Thyroid gland (tissue), 4 donors: ENCODE results near the gene NEDD1. TPM values are rescaled to one million over a fixed set of nuclear protein-coding genes. Genes with fewer than 3 reads are reported as not detected.

Experiments
- DNase-seq, 2 donors: peaks; one replicate each; pipeline ENCODE4 v3.0.0-alpha.2; 2019
- H3K27ac ChIP-seq, 3 donors: fragments of 200-600 bp; sonication (generic); 1 replicate in 2 of 3; 2 replicates in 1 of 3; pipeline ENCODE4 v1.5.1; 2016 to 2019; ENCODE audit warnings: mild to moderate bottlenecking in 1 of 3, moderate library complexity in 1 of 3
- H3K27me3 ChIP-seq: fragments of 200-600 bp; sonication (generic); one replicate; pipeline ENCODE4 v1.5.1; 2019
- H3K36me3 ChIP-seq, 2 donors: fragments of 200-600 bp; sonication (generic); one replicate each; pipeline ENCODE4 v1.5.1; 2016 to 2019
- H3K4me1 ChIP-seq, 2 donors: fragments of 200-600 bp; sonication (generic); one replicate each; pipeline ENCODE4 v1.5.1; 2017 to 2019
- H3K4me3 ChIP-seq, 3 donors: fragments of 200-600 bp; sonication (generic); replicated peaks in 1 of 3; 1 replicate in 2 of 3; 2 replicates in 1 of 3; pipeline ENCODE4 v1.5.1; 2016; ENCODE audit warnings: mild to moderate bottlenecking in 1 of 3
- H3K9me3 ChIP-seq: fragments of 200-600 bp; sonication (generic); one replicate; pipeline ENCODE4 v1.5.1; 2017
- POLR2A ChIP-seq, 2 donors: fragments of 450-650 bp; IDR thresholded peaks; one replicate each; pipeline ENCODE4 v1.6.1; 2017; ENCODE audit warnings: antibody characterized with exemption in 2 of 2, mild to moderate bottlenecking in 2 of 2, moderate library complexity in 1 of 2
- WGBS, 2 donors: methylation state at CpG; one replicate each; pipeline ENCODE4 v1.1.5; 2017; 5-methylcytosine and 5-hydroxymethylcytosine counted together
- intact Hi-C: fragments of 100-400 bp; cut with DNase I; formaldehyde crosslinking; loops from one replicate; pipeline ENCODE4 v1.15.1; 2023
- total RNA-seq, 4 donors: library from RNA; depleted of rRNA; stranded (reverse); fragments of >200 nt; gene quantifications; one replicate each; pipeline ENCODE4 v1.2.3, GENCODE V29; 2016
- TF ChIP-seq, protein P1 (sequence below), 6 experiments: fragments of 200-600 bp in 3 of 6; fragments of 450-650 bp in 3 of 6; sonication (generic) in 3 of 6; IDR thresholded peaks; one replicate each; pipeline ENCODE4 v1.5.1; 2016 to 2019; ENCODE audit warnings: antibody characterized with exemption in 6 of 6, mild to moderate bottlenecking in 2 of 6, inconsistent platforms in 1 of 6, moderate library complexity in 1 of 6

NEDD1 gene, protein sequence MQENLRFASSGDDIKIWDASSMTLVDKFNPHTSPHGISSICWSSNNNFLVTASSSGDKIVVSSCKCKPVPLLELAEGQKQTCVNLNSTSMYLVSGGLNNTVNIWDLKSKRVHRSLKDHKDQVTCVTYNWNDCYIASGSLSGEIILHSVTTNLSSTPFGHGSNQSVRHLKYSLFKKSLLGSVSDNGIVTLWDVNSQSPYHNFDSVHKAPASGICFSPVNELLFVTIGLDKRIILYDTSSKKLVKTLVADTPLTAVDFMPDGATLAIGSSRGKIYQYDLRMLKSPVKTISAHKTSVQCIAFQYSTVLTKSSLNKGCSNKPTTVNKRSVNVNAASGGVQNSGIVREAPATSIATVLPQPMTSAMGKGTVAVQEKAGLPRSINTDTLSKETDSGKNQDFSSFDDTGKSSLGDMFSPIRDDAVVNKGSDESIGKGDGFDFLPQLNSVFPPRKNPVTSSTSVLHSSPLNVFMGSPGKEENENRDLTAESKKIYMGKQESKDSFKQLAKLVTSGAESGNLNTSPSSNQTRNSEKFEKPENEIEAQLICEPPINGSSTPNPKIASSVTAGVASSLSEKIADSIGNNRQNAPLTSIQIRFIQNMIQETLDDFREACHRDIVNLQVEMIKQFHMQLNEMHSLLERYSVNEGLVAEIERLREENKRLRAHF
- total RNA-seq = 10 to 100 TPM; 17.2 to 27.7 (median 18.3) TPM

DNA sequence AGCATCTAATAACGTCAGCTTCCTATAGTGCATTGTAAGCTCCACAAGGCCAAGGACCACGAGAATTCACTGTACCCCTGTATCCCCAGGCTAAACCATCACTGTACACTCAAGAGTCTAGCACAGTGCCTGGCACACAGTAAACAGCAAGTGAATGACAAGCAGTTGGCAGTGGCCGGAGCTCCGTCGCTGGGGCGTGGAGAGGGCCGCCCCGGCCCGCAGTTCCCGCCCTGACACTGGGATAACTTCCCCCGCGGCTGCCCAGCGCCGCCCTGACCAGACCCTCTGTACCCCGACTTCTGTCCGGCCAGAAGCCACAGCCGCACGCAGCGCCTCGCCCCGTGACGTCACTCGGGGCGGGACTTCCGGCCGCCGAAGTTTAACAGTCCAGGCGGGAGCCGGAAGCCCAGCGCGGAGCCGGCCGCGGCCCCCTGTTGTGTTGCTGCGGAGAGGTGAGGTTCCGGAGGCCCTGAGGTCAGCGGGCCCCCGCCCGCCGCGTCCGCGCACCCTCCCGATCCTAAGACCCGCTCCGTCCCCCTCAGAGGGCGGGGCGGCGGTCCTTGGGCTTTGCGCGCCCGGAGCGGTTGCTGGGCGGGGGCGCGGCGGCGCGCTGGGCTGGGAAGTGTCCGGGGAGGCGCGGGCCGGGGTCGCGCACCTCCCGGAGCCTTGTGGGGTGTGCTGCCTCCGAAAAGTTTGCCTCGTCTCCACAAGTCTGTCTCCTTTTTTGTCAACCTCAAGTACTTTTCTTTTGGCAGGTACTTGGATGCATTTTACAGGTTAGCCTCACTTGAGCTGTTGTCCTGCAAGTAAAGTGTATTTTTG is at the start of gene NEDD1:
Gene NEDD1, plus strand, starts transcription at position 409 of the 822 bp plus-strand sequence. CDS start 2,503 bp downstream, outside the sequence.
- peaks cover 5 to 6% of the 10 kb centered on the region in 2 donors for H3K4me1 ChIP-seq
- H3K4me3 ChIP-seq = peak within 1 kb of the TSS; percentile 72 to 99 (median 90)
- TF ChIP-seq POLR2A (IDR thresholded peaks at IDR 0.05) = peak in 1 of 2 donors; percentile 80
- TF ChIP-seq, protein P1, sequence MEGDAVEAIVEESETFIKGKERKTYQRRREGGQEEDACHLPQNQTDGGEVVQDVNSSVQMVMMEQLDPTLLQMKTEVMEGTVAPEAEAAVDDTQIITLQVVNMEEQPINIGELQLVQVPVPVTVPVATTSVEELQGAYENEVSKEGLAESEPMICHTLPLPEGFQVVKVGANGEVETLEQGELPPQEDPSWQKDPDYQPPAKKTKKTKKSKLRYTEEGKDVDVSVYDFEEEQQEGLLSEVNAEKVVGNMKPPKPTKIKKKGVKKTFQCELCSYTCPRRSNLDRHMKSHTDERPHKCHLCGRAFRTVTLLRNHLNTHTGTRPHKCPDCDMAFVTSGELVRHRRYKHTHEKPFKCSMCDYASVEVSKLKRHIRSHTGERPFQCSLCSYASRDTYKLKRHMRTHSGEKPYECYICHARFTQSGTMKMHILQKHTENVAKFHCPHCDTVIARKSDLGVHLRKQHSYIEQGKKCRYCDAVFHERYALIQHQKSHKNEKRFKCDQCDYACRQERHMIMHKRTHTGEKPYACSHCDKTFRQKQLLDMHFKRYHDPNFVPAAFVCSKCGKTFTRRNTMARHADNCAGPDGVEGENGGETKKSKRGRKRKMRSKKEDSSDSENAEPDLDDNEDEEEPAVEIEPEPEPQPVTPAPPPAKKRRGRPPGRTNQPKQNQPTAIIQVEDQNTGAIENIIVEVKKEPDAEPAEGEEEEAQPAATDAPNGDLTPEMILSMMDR (IDR thresholded peaks at IDR 0.05) = peak in 1 of 6 experiments; percentile 6
- H3K27me3 ChIP-seq = no peaks in the 10 kb centered on the region
- 2% methylated on average over 5 to 15 of the region's 68 CpGs for WGBS, 2 donors
- DNase-seq = peak; percentile 85 to 86
- peak within 1 kb of the TSS; percentile 33 to 93 (median 80) for H3K27ac ChIP-seq
- H3K9me3 ChIP-seq = no peaks in the 10 kb centered on the region
- no peaks in the 10 kb centered on the region for H3K36me3 ChIP-seq
- intact Hi-C loops = no loop called here

DNA sequence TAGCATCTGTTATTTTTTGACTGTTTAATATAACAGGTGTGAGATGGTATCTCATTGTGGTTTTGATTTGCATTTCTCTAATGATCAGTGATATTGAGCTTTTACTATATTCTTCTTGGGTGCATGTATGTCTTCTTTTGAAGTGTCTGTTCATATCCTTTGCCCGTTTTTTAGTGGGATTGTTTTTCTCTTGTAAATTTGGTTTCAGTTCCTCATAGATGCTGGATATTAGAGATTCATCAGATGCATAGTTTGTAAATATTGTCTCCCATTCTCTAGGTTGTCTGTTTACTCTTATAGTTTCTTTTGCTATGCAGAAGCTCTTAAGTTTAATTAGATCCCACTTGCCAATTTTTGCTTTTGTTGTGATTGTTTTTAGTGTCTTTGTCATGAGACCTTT is 48.9 kb upstream of the NEDD1 start:
- intact Hi-C loops = no loop called here
- TF ChIP-seq, protein P1 (IDR thresholded peaks at IDR 0.05) = no peak
- no peak for TF ChIP-seq POLR2A (IDR thresholded peaks at IDR 0.05)
- H3K27ac ChIP-seq = no peak overlapping the region

DNA sequence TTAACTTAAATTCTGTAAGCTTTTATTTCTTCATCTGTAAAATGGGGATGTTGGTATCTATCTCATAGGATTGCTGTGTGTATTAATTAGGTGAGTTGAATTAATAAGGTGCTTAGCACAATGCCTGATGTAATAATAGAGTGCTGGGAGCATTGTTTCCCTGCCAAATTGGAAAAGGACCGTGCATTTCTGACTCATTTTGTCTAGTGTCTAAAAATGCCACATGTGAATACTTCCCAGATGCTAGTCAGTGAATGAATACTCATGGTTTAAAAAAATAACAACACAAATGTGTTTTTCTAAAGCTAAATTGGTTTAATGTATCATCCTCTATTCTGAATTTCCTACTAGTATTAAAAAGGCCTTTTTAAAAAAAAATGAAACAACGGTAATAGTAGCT is 45.4 kb upstream of the NEDD1 start:
- DNase-seq = no peak
- Histone ChIP-seq H3K27me3 (no peaks in the 10 kb centered on the region), H3K36me3 (no peaks in the 10 kb centered on the region), H3K9me3 (no peaks in the 10 kb centered on the region), H3K27ac (no peak overlapping the region), H3K4me1 (no peaks in the 10 kb centered on the region), H3K4me3 (no peak overlapping the region)
- intact Hi-C loops = no loop called here
- no peak for TF ChIP-seq POLR2A (IDR thresholded peaks at IDR 0.05)
- TF ChIP-seq, protein P1 (IDR thresholded peaks at IDR 0.05) = no peak
- WGBS, 2 donors = 74 to 80% methylated on average over 2 of the region's 2 CpGs

More for the DNA sequence above, 48.9 kb upstream of the NEDD1 start:
- DNase-seq = no peak
- no peaks in the 10 kb centered on the region for H3K4me1 ChIP-seq
- WGBS, 2 donors = 82 to 96% methylated on average over 1 of the region's 1 CpG
- no peak overlapping the region for H3K4me3 ChIP-seq
- H3K9me3 ChIP-seq = no peaks in the 10 kb centered on the region
- no peaks in the 10 kb centered on the region for H3K27me3 ChIP-seq
- no peaks in the 10 kb centered on the region for H3K36me3 ChIP-seq

DNA sequence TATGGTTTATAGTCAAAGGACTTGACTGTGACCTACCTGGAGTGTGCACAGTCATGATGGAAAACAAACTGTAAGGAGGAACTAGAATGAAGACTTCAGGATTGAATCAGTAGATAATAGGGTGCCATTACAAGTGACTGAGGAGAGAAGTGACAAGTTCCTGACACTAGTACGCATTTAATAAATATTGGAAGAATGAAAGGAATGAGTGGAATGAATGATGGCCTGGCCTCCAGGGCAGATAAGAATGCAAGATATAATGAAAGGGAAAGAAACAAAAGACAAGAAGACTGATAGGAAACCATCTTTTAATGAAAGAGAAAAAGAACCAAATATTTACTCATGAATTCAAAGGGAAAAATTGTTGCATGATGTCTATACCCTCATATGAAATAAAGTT is 44.7 kb upstream of the NEDD1 start:
- no peak overlapping the region for H3K27ac ChIP-seq
- no peak for DNase-seq
- no peak overlapping the region for H3K4me3 ChIP-seq
- WGBS, 2 donors = 89 to 92% methylated on average over 1 of the region's 1 CpG
- no peaks in the 10 kb centered on the region for H3K36me3 ChIP-seq
- H3K9me3 ChIP-seq = no peaks in the 10 kb centered on the region
- no peaks in the 10 kb centered on the region for H3K4me1 ChIP-seq
- TF ChIP-seq POLR2A (IDR thresholded peaks at IDR 0.05) = no peak
- TF ChIP-seq, protein P1 (IDR thresholded peaks at IDR 0.05) = no peak
- intact Hi-C loops = no loop called here
- no peaks in the 10 kb centered on the region for H3K27me3 ChIP-seq
